ENCODE results near the gene AGBL4. TPM values are rescaled to one million over a fixed set of nuclear protein-coding genes. Genes with fewer than 3 reads are reported as not detected.

AGBL4 gene
- total RNA-seq, 3 donors from 2014 or later, result 0.46 to 0.57 TPM; not detected in 1

GRCh38 chr1:49050041-49050440 lies 973.7 kb downstream of the AGBL4 start:
- intact Hi-C loops (cut with DNase I, micrococcal nuclease), result no loop called here
- ATAC-seq, result no peak
- no peak for TF ChIP-seq CTCF (IDR thresholded peaks at IDR 0.05)
- Histone ChIP-seq H3K4me1 (ENCODE audit: low read depth) (no peaks in the 10 kb centered on the region), H3K36me3 (ENCODE audit: low read depth) (no peaks in the 10 kb centered on the region), H3K4me3 (no peak overlapping the region), H3K9me3 (no peaks in the 10 kb centered on the region)
- DNase-seq, result no peak

DNA sequence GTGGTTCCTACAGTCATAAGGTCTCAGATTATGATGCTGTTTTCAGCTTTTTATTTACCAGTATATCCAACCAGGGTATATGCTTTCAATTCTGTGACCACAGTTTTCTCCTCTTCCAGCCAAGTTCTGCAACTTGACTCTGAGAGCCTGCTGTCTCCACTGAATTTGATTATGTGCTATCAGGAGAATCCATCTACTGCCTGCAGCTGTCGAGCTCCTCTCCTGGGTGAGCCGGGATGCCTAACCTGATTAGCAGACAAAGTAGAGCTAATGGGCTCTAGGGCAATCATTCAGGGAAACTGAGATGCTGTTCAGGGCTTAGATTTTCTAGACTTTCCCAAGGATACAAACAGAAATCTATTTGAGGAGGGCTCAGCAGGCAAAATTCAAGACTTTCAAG lies 975.6 kb downstream of the AGBL4 start:
- no peak for TF ChIP-seq CTCF (IDR thresholded peaks at IDR 0.05)
- DNase-seq (no peak), ATAC-seq (no peak)
- no peaks in the 10 kb centered on the region for H3K9me3 ChIP-seq
- no peak overlapping the region for H3K4me3 ChIP-seq
- no peaks in the 10 kb centered on the region for H3K36me3 ChIP-seq (ENCODE audit: low read depth)
- intact Hi-C loops (cut with DNase I, micrococcal nuclease), result no loop called here
- no peaks in the 10 kb centered on the region for H3K4me1 ChIP-seq (ENCODE audit: low read depth)

- no peak overlapping the region for H3K4me3 ChIP-seq
- intact Hi-C loops (cut with DNase I, micrococcal nuclease), result no loop called here
- no peak for ATAC-seq
Measured at GRCh38 chr1:49046305-49046704, 977.4 kb downstream of the AGBL4 start.

DNA sequence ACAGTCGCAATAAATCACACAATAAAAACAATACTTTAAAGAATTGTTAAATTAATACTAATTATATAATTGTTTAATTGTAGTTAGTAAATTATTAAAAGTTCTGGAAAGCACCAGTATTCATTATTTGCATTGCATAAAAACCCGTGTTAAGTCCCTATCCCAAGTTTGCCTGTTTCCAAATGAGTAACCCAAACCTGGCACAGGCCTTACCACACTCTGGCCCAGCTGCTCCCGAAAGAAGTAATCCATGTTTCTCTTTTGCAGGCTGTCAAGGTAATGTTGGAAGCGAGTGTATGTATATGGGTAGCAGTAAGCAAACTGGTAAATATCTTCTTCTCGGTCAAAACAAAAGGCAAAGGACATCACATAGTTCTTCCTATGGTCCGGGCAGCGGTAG lies 978.4 kb downstream of the AGBL4 start:
- Histone ChIP-seq H3K36me3 (ENCODE audit: low read depth) (no peaks in the 10 kb centered on the region), H3K4me3 (no peak overlapping the region), H3K9me3 (no peaks in the 10 kb centered on the region), H3K4me1 (ENCODE audit: low read depth) (no peaks in the 10 kb centered on the region)
- ATAC-seq (no peak), DNase-seq (no peak)
- no peak for TF ChIP-seq CTCF (IDR thresholded peaks at IDR 0.05)
- intact Hi-C loops (cut with DNase I, micrococcal nuclease), result no loop called here

More at GRCh38 chr1:49046305-49046704, 977.4 kb downstream of the AGBL4 start:
- H3K4me1 ChIP-seq (ENCODE audit: low read depth), result no peaks in the 10 kb centered on the region
- no peaks in the 10 kb centered on the region for H3K36me3 ChIP-seq (ENCODE audit: low read depth)
- DNase-seq, result no peak
- TF ChIP-seq CTCF (IDR thresholded peaks at IDR 0.05), result no peak
- no peaks in the 10 kb centered on the region for H3K9me3 ChIP-seq

- Histone ChIP-seq H3K4me3 (no peak overlapping the region), H3K4me1 (ENCODE audit: low read depth) (no peaks in the 10 kb centered on the region), H3K36me3 (ENCODE audit: low read depth) (no peaks in the 10 kb centered on the region), H3K9me3 (no peaks in the 10 kb centered on the region)
- ATAC-seq (no peak), DNase-seq (no peak)
- TF ChIP-seq CTCF (IDR thresholded peaks at IDR 0.05), result no peak
- intact Hi-C loops (cut with DNase I, micrococcal nuclease), result no loop called here
Measured at GRCh38 chr1:49036700-49037099, 987.1 kb downstream of the AGBL4 start.

DNA sequence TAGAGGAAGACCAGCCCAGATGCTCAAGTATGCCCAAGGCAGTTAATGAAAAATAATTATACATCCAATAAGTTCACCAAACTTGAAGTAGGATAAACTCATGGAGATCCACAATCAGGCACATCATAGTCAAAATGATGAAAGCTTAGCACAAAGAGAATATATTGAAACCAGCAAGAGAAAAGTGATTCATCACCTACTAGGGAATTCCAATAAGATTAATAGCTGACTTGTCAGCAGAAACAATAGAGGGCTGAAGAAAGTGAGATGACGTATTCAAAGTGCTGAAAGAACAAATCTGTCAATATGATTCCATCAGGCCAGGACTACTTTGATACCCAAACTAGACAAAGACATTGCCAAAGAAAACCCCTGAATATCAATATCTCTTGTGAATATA lies 995.4 kb downstream of the AGBL4 start:
- H3K4me1 ChIP-seq (ENCODE audit: low read depth), result no peaks in the 10 kb centered on the region
- TF ChIP-seq CTCF (IDR thresholded peaks at IDR 0.05), result no peak
- peaks cover 13% of the 10 kb centered on the region for H3K9me3 ChIP-seq
- no peak overlapping the region for H3K4me3 ChIP-seq
- no peak for DNase-seq
- ATAC-seq, result no peak
- H3K36me3 ChIP-seq (ENCODE audit: low read depth), result no peaks in the 10 kb centered on the region
- intact Hi-C loops (cut with DNase I, micrococcal nuclease), result no loop called here
